Left lobe of liver (tissue), 2 donors: ENCODE measurements around the gene ZBTB32. TPM values are rescaled to one million over a fixed set of nuclear protein-coding genes. Genes with fewer than 3 reads are reported as not detected.
"Not testable (repeated sequence)": the region's sequence is repeated elsewhere in the genome, so short reads cannot be mapped to it uniquely, and the experiment has no call there.

Experiments used
- ATAC-seq: fragments of 200-7000 bp; cut with Tn5 transposase; one replicate; pipeline ENCODE4 v1.9.1; 2020; ENCODE audit warnings: mild to moderate bottlenecking, moderate library complexity
- DNase-seq: peaks from one replicate; pipeline ENCODE4 v3.0.0-alpha.2; 2020; ENCODE audit warnings: low spot score
- total RNA-seq: library from RNA; stranded (reverse); gene quantifications from one replicate; pipeline ENCODE4 v1.2.1, GENCODE V29; 2021
- donor health status: DM: no; HTN: no; CAD: no; lungs with moderate emphysema.
- donor health status: DM: no; HTN: yes; CAD: no.

Gene ZBTB32
- 0.10 TPM for total RNA-seq

- no peak for DNase-seq
- no peak for ATAC-seq
These were observed at the start of gene ZBTB32 for GRCh38 chr19:35704218-35704617. Gene ZBTB32, plus strand, starts transcription at chr19:35704558. Its CDS starts 10,069 bp downstream, at chr19:35714627.

- not testable (repeated sequence) for DNase-seq, ATAC-seq
These were observed 49.5 kb upstream of the ZBTB32 start for GRCh38 chr19:35654828-35655227.

- ATAC-seq (no peak), DNase-seq (no peak)
These were observed 48.8 kb upstream of the ZBTB32 start for GRCh38 chr19:35655600-35655999.

- DNase-seq = no peak
- no peak for ATAC-seq
These were observed 47.7 kb upstream of the ZBTB32 start for GRCh38 chr19:35656700-35657099.

GRCh38 chr19:35657904-35658700 lies 46.3 kb upstream of the ZBTB32 start:
- DNase-seq (no peak), ATAC-seq (no peak)

- DNase-seq (no peak), ATAC-seq (no peak)
These were observed 42.4 kb upstream of the ZBTB32 start for GRCh38 chr19:35661995-35662340.

GRCh38 chr19:35663981-35664380 lies 40.4 kb upstream of the ZBTB32 start:
- DNase-seq (no peak), ATAC-seq (no peak)

- ATAC-seq (no peak), DNase-seq (no peak)
These were observed 39.2 kb upstream of the ZBTB32 start for GRCh38 chr19:35665157-35665556.

- DNase-seq (no peak), ATAC-seq (no peak)
These were observed 38.8 kb upstream of the ZBTB32 start for GRCh38 chr19:35665604-35666003.

- DNase-seq (no peak), ATAC-seq (no peak)
These were observed 38.0 kb upstream of the ZBTB32 start, which contains the start of gene UPK1A for GRCh38 chr19:35666251-35666913. Gene UPK1A, plus strand, starts transcription at chr19:35666517. Its CDS starts 296 bp downstream, at chr19:35666813.

- ATAC-seq = no peak
- DNase-seq = no peak
These were observed 34.8 kb upstream of the ZBTB32 start for GRCh38 chr19:35669566-35669965.

- ATAC-seq (no peak), DNase-seq (no peak)
These were observed 34.4 kb upstream of the ZBTB32 start for GRCh38 chr19:35669974-35670373.

- ATAC-seq (no peak), DNase-seq (no peak)
These were observed 33.7 kb upstream of the ZBTB32 start for GRCh38 chr19:35670686-35671085.

- DNase-seq (no peak), ATAC-seq (peak; percentile 40)
These were observed 32.5 kb upstream of the ZBTB32 start for GRCh38 chr19:35671818-35672217.

GRCh38 chr19:35673121-35673804 lies 31.1 kb upstream of the ZBTB32 start:
- ATAC-seq = peak; percentile 68

GRCh38 chr19:35675589-35676140 lies 28.7 kb upstream of the ZBTB32 start:
- DNase-seq = no peak
- ATAC-seq = no peak

More at GRCh38 chr19:35673121-35673804, 31.1 kb upstream of the ZBTB32 start:
- DNase-seq = no peak

GRCh38 chr19:35689836-35690235 lies 14.5 kb upstream of the ZBTB32 start:
- ATAC-seq (no peak), DNase-seq (no peak)

- DNase-seq = not testable (repeated sequence)
These were observed 13.3 kb upstream of the ZBTB32 start for GRCh38 chr19:35691106-35691505.

GRCh38 chr19:35692010-35692409 lies 12.3 kb upstream of the ZBTB32 start:
- no peak for DNase-seq
- no peak for ATAC-seq

More at GRCh38 chr19:35691106-35691505, 13.3 kb upstream of the ZBTB32 start:
- not testable (repeated sequence) for ATAC-seq

- no peak for DNase-seq
- peak; percentile 5 for ATAC-seq
These were observed 10.9 kb upstream of the ZBTB32 start for GRCh38 chr19:35693422-35693821.
